Activated gamma-delta T cell treated with anti-CD3 and anti-CD28 coated beads, Interleukin-2, amount 50 U/mL, for 16 hours (primary cell): Measurements from ENCODE around the gene CLCN4.
A peak's percentile ranks its signal among the peaks of the same experiment; 100 is the strongest.

Source experiments
- DNase-seq: peaks from one replicate; pipeline ENCODE4 v3.0.0-alpha.2; 2020; ENCODE audit warnings: low read depth

Gene CLCN4

GRCh38 chrX:10167573-10167972 is 10.8 kb downstream of the CLCN4 start:
- no peak for DNase-seq

GRCh38 chrX:10168226-10168625 is 11.5 kb downstream of the CLCN4 start:
- DNase-seq, result no peak

- no peak for DNase-seq
Observed at GRCh38 chrX:10169175-10169574, 12.4 kb downstream of the CLCN4 start.

- no peak for DNase-seq
Observed at GRCh38 chrX:10171249-10171648, 14.5 kb downstream of the CLCN4 start.

GRCh38 chrX:10172877-10173276 is 16.1 kb downstream of the CLCN4 start:
- DNase-seq, result no peak

- DNase-seq, result no peak
Observed at GRCh38 chrX:10173331-10173900, 16.6 kb downstream of the CLCN4 start.

- no peak for DNase-seq
Observed at GRCh38 chrX:10174051-10174450, 17.3 kb downstream of the CLCN4 start.

- no peak for DNase-seq
Observed at GRCh38 chrX:10174810-10175209, 18.0 kb downstream of the CLCN4 start.

GRCh38 chrX:10175319-10175871 is 18.6 kb downstream of the CLCN4 start:
- no peak for DNase-seq

GRCh38 chrX:10176121-10177003 is 19.6 kb downstream of the CLCN4 start:
- no peak for DNase-seq

- DNase-seq, result no peak
Observed at GRCh38 chrX:10177004-10177396, 20.2 kb downstream of the CLCN4 start.

- DNase-seq, result no peak
Observed at GRCh38 chrX:10177601-10178000, 20.8 kb downstream of the CLCN4 start.

GRCh38 chrX:10178866-10179463 is 22.2 kb downstream of the CLCN4 start:
- DNase-seq, result no peak

- DNase-seq, result no peak
Observed at GRCh38 chrX:10183760-10184159, 27.0 kb downstream of the CLCN4 start.

GRCh38 chrX:10184411-10184810 is 27.6 kb downstream of the CLCN4 start:
- DNase-seq, result no peak

GRCh38 chrX:10186355-10186754 is 29.6 kb downstream of the CLCN4 start:
- DNase-seq, result no peak

GRCh38 chrX:10187421-10187820 is 30.6 kb downstream of the CLCN4 start:
- DNase-seq, result no peak

GRCh38 chrX:10189317-10190268 is 32.8 kb downstream of the CLCN4 start:
- DNase-seq, result peak; percentile 69

GRCh38 chrX:10190367-10190766 is 33.6 kb downstream of the CLCN4 start:
- no peak for DNase-seq

- no peak for DNase-seq
Observed at GRCh38 chrX:10193587-10193986, 36.8 kb downstream of the CLCN4 start.

GRCh38 chrX:10195425-10195824 is 38.6 kb downstream of the CLCN4 start:
- no peak for DNase-seq

- DNase-seq, result no peak
Observed at GRCh38 chrX:10195947-10196346, 39.2 kb downstream of the CLCN4 start.
